GM23338 (cell line): ENCODE results near the gene CPTP.

Experiments used
- EZH2 ChIP-seq: fragments of 200-600 bp; sonication (generic); IDR thresholded peaks from one replicate; pipeline ENCODE4 v1.8.0; 2017; ENCODE audit warnings: antibody characterized with exemption, mild to moderate bottlenecking, low read depth; ENCODE audit not compliant: unreplicated experiment
- TF ChIP-seq, protein P1 (sequence below), 2 experiments: fragments of 200-600 bp in 1 of 2; sonication (generic) in 1 of 2; conservative IDR thresholded peaks; 2 replicates each; pipeline versions ENCODE4 v1.5.1 to v1.6.1; 2016 to 2017; ENCODE audit warnings: antibody characterized with exemption in 2 of 2, low read depth in 2 of 2, mild to moderate bottlenecking in 2 of 2, moderate library complexity in 1 of 2

DNA sequence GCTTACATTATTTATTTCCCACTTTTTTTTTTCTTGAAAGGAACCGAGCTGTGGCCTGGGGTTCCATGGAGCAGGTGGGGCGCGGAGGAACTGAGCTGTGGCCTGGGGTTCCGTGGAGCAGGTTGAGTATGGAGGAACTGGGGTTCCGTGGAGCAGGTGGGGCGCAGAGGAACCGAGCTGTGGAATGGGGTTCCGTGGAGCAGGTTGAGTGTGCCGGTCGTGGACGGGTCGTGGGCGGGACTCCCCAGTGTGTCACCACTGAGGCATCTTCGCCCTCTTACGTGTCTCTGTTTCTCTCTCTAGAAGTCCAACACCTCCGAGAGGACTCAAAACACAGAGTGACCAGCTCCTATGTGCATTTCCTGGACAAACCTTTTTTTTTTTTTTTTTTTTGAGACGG is 45.6 kb upstream of the CPTP start:
- TF ChIP-seq, protein P1, sequence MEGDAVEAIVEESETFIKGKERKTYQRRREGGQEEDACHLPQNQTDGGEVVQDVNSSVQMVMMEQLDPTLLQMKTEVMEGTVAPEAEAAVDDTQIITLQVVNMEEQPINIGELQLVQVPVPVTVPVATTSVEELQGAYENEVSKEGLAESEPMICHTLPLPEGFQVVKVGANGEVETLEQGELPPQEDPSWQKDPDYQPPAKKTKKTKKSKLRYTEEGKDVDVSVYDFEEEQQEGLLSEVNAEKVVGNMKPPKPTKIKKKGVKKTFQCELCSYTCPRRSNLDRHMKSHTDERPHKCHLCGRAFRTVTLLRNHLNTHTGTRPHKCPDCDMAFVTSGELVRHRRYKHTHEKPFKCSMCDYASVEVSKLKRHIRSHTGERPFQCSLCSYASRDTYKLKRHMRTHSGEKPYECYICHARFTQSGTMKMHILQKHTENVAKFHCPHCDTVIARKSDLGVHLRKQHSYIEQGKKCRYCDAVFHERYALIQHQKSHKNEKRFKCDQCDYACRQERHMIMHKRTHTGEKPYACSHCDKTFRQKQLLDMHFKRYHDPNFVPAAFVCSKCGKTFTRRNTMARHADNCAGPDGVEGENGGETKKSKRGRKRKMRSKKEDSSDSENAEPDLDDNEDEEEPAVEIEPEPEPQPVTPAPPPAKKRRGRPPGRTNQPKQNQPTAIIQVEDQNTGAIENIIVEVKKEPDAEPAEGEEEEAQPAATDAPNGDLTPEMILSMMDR (conservative IDR thresholded peaks at IDR 0.05; ENCODE audit: low read depth in 2 of 2): no peak
- no peak for TF ChIP-seq EZH2
